ENCODE measurements around the gene ABHD6.

DNA sequence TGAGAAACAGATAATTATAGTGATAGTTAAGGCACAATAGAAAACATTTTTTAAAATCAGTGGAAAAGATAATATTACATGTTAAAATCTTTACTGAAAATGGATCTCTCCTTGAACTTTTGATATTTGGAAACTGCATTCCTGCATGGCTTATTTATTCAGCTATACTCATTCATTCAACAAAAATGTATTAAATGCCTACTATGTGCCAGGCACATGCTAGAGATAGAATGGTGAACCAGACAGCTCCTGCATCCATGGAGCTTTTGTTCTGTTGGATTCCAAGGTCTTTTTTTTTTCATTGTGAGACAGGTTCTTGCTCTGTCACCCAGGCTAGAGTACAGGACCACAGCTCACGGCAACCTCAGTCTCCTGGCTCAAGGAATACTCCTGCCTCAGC is 99.6 kb downstream of the ABHD6 start:
- TF ChIP-seq ELF4 (IDR thresholded peaks at IDR 0.05) (no peak), BHLHE40 (IDR thresholded peaks at IDR 0.05; ENCODE audit: borderline replicate concordance) (no peak), ZNF384 (IDR thresholded peaks at IDR 0.05) (no peak), NFRKB (IDR thresholded peaks at IDR 0.05) (no peak), SP1 (IDR thresholded peaks at IDR 0.05) (no peak), TARDBP (IDR thresholded peaks at IDR 0.05) (no peak), FOXM1 (IDR thresholded peaks at IDR 0.05; ENCODE audit: borderline replicate concordance) (no peak)
